IMR-90 (cell line): ENCODE results near the gene RHOH. TPM values are rescaled to one million over a fixed set of nuclear protein-coding genes. Genes with fewer than 3 reads are reported as not detected.

Experiments used
- ATAC-seq: fragments of 200-7000 bp; cut with Tn5 transposase; 2 replicates; pipeline ENCODE4 v1.9.1; 2020; ENCODE audit warnings: low read depth, mild to moderate bottlenecking, moderate library complexity
- BruUV-seq: library from RNA; stranded (reverse); fragments of 400-500 nt; replicated peaks from 2 replicates; lab custom pipeline; 2021; lab: Mats Ljungman, UMichigan
- CTCF ChIA-PET: fragments of 300-600 bp; formaldehyde crosslinking; extraction: SDS; loops from one replicate; lab custom pipeline; 2021; ENCODE audit warnings: antibody characterized with exemption; lab: Yijun Ruan, JAX
- POLR2A ChIA-PET: fragments of 300-600 bp; sonication (Branson Sonifier 250); formaldehyde crosslinking; loops from one replicate; lab custom pipeline; 2022; ENCODE audit warnings: antibody characterized with exemption; ENCODE audit not compliant: unreplicated experiment; lab: Charles Lee
- DNase-seq: peaks from one replicate; pipeline ENCODE4 v3.0.0; 2013
- H2AFZ ChIP-seq: replicated peaks from 2 replicates; pipeline ENCODE3; 2013; ENCODE audit warnings: low read length, mild to moderate bottlenecking; ENCODE audit not compliant: poor library complexity
- H2AK5ac ChIP-seq: 2 replicates; pipeline ENCODE4 v1.6.1; 2013; ENCODE audit warnings: low read depth, low read length, inconsistent platforms
- H2AK9ac ChIP-seq: replicated peaks from 2 replicates; pipeline ENCODE3; 2013; ENCODE audit warnings: mild to moderate bottlenecking, low read depth, low read length, moderate library complexity; ENCODE audit not compliant: poor library complexity
- H2BK120ac ChIP-seq: 2 replicates; pipeline ENCODE4 v1.6.1; 2013; ENCODE audit warnings: low read depth, low read length, inconsistent platforms
- H2BK15ac ChIP-seq: 3 replicates; pipeline ENCODE4 v1.6.1; 2013; ENCODE audit warnings: low read depth, low read length, inconsistent platforms
- H2BK20ac ChIP-seq: 2 replicates; pipeline ENCODE4 v1.6.1; 2013; ENCODE audit warnings: low read depth, mild to moderate bottlenecking, inconsistent platforms, low read length, moderate library complexity
- H2BK5ac ChIP-seq: 2 replicates; pipeline ENCODE4 v1.6.1; 2013; ENCODE audit warnings: mild to moderate bottlenecking, low read depth, low read length, inconsistent platforms; ENCODE audit not compliant: poor library complexity, severe bottlenecking
- H3K14ac ChIP-seq: replicated peaks from 2 replicates; pipeline ENCODE4 v1.6.1; 2013; ENCODE audit warnings: low read depth, low read length, inconsistent platforms
- H3K18ac ChIP-seq: 2 replicates; pipeline ENCODE4 v1.6.1; 2013; ENCODE audit warnings: low read depth, low read length, control low read depth
- H3K23ac ChIP-seq: 2 replicates; pipeline ENCODE4 v1.6.1; 2013; ENCODE audit warnings: low read depth, low read length, inconsistent platforms
- H3K27ac ChIP-seq: 2 replicates; pipeline ENCODE4 v1.5.1; 2013; ENCODE audit warnings: mild to moderate bottlenecking, control low read depth, low read length; ENCODE audit not compliant: insufficient read depth
- H3K27me3 ChIP-seq: 2 replicates; pipeline ENCODE4 v1.6.1; 2013; ENCODE audit warnings: low read length; ENCODE audit not compliant: control insufficient read depth, insufficient read depth
- H3K36me3 ChIP-seq: 2 replicates; pipeline ENCODE4 v1.6.1; 2013; ENCODE audit warnings: low read length, mixed read lengths; ENCODE audit not compliant: control insufficient read depth, insufficient read depth
- H3K4ac ChIP-seq: 2 replicates; pipeline ENCODE4 v1.6.1; 2013; ENCODE audit warnings: low read depth, low read length, inconsistent platforms
- H3K4me1 ChIP-seq: 2 replicates; pipeline ENCODE4 v1.6.1; 2013; ENCODE audit warnings: low read length, mixed read lengths; ENCODE audit not compliant: control insufficient read depth, insufficient read depth
- H3K4me2 ChIP-seq: 2 replicates; pipeline ENCODE4 v1.6.1; 2013; ENCODE audit warnings: low read depth, mild to moderate bottlenecking, control low read depth, low read length, moderate library complexity
- H3K4me3 ChIP-seq: 2 replicates; pipeline ENCODE4 v1.5.1; 2013; ENCODE audit warnings: low read depth, mild to moderate bottlenecking, control low read depth, low read length, moderate library complexity; ENCODE audit not compliant: insufficient read depth
- H3K56ac ChIP-seq: 2 replicates; pipeline ENCODE4 v1.6.1; 2013; ENCODE audit warnings: low read length, inconsistent platforms; ENCODE audit not compliant: insufficient read depth; ENCODE audit errors: extremely low read depth
- H3K79me1 ChIP-seq, 2 experiments: 2 replicates each; pipeline ENCODE4 v1.6.1; 2013; ENCODE audit warnings: low read length in 2 of 2, inconsistent platforms in 1 of 2, low read depth in 1 of 2
- H3K9ac ChIP-seq: 2 replicates; pipeline ENCODE4 v1.6.1; 2013; ENCODE audit warnings: low read depth, low read length, control low read depth
- H3K9me1 ChIP-seq: 2 replicates; pipeline ENCODE4 v1.6.1; 2013; ENCODE audit warnings: low read length, inconsistent platforms; ENCODE audit not compliant: insufficient read depth
- H3K9me3 ChIP-seq: 2 replicates; pipeline ENCODE4 v1.6.1; 2013; ENCODE audit warnings: low read length; ENCODE audit not compliant: control insufficient read depth, insufficient read depth
- H4K20me1 ChIP-seq: 2 replicates; pipeline ENCODE4 v1.6.1; 2013; ENCODE audit warnings: low read length, inconsistent platforms; ENCODE audit not compliant: insufficient read depth
- H4K5ac ChIP-seq: 2 replicates; pipeline ENCODE4 v1.6.1; 2013; ENCODE audit warnings: mild to moderate bottlenecking, low read depth, low read length, control low read depth
- H4K8ac ChIP-seq, 2 experiments: 2 replicates each; pipeline ENCODE4 v1.6.1; 2013; ENCODE audit warnings: low read depth in 2 of 2, low read length in 2 of 2, control low read depth in 1 of 2, inconsistent platforms in 1 of 2
- H4K91ac ChIP-seq: 2 replicates; pipeline ENCODE4 v1.6.1; 2013; ENCODE audit warnings: low read depth, low read length, inconsistent platforms; ENCODE audit not compliant: insufficient read depth
- BHLHE40 ChIP-seq: fragments of 150-350 bp; IDR thresholded peaks from 2 replicates; pipeline ENCODE4 v1.6.1; 2016; ENCODE audit warnings: mild to moderate bottlenecking, low read depth, low read length
- CEBPB ChIP-seq: IDR thresholded peaks from 2 replicates; pipeline ENCODE4 v1.6.1; 2012; ENCODE audit warnings: low read depth, low read length, improper control_type of control experiment
- CHD1 ChIP-seq: IDR thresholded peaks from 2 replicates; pipeline ENCODE4 v1.6.1; 2012; ENCODE audit warnings: low read depth, low read length, improper control_type of control experiment
- FOS ChIP-seq: fragments of 150-350 bp; IDR thresholded peaks from 2 replicates; pipeline ENCODE4 v1.6.1; 2016; ENCODE audit warnings: low read depth, low read length
- MAFK ChIP-seq: IDR thresholded peaks from 2 replicates; pipeline ENCODE4 v1.6.1; 2012; ENCODE audit warnings: low read depth, low read length, improper control_type of control experiment
- MAZ ChIP-seq: IDR thresholded peaks from 2 replicates; pipeline ENCODE4 v1.6.1; 2012; ENCODE audit warnings: low read depth, mild to moderate bottlenecking, low read length, improper control_type of control experiment, moderate library complexity, borderline replicate concordance
- MXI1 ChIP-seq: IDR thresholded peaks from 2 replicates; pipeline ENCODE4 v1.6.1; 2012; ENCODE audit warnings: low read depth, mild to moderate bottlenecking, low read length, moderate library complexity, borderline replicate concordance
- NFE2L2 ChIP-seq: fragments of 150-350 bp; IDR thresholded peaks from 2 replicates; pipeline ENCODE4 v1.6.1; 2016; ENCODE audit warnings: low read depth, mild to moderate bottlenecking, low read length
- POLR2A ChIP-seq: IDR thresholded peaks from 2 replicates; pipeline ENCODE4 v1.6.1; 2012; ENCODE audit warnings: mild to moderate bottlenecking, low read depth, low read length
- RAD21 ChIP-seq: IDR thresholded peaks from 2 replicates; pipeline ENCODE4 v1.6.1; 2012; ENCODE audit warnings: low read length, improper control_type of control experiment
- RCOR1 ChIP-seq: IDR thresholded peaks from 2 replicates; pipeline ENCODE4 v1.6.1; 2012; ENCODE audit warnings: mild to moderate bottlenecking, low read length, improper control_type of control experiment; ENCODE audit not compliant: insufficient replicate concordance
- RFX5 ChIP-seq: IDR thresholded peaks from 2 replicates; pipeline ENCODE4 v1.8.0; 2012; ENCODE audit warnings: low read depth, mild to moderate bottlenecking, low read length, moderate library complexity
- SMC3 ChIP-seq: fragments of 150-350 bp; IDR thresholded peaks from 2 replicates; pipeline ENCODE4 v1.6.1; 2016; ENCODE audit warnings: low read depth, mild to moderate bottlenecking, antibody characterized with exemption, low read length, moderate library complexity
- WGBS, 2 experiments: methylation state at CpG; one replicate each; pipeline versions ENCODE4 v1.1.5 to v1.1.7; 2013; ENCODE audit warnings: missing lambda C conversion rate in 2 of 2; ENCODE audit not compliant: insufficient read length in 1 of 2; ENCODE audit errors: extremely low coverage in 2 of 2; 5-methylcytosine and 5-hydroxymethylcytosine counted together
- dilution Hi-C: fragments of 300-500 bp; cut with HindIII; formaldehyde crosslinking; loops from one replicate; pipeline ENCODE4 v1.14.3; 2018; ENCODE audit warnings: low sequenced_read_pairs; ENCODE audit not compliant: unreplicated experiment
- in situ Hi-C: fragments of 300-500 bp; cut with MboI; formaldehyde crosslinking; loops from 3 replicates; pipeline ENCODE4 v1.14.3; 2019; ENCODE audit warnings: low sequenced_read_pairs, inconsistent platforms, mixed read lengths
- intact Hi-C: fragments of 100-400 bp; cut with micrococcal nuclease; formaldehyde crosslinking; loops from 2 replicates; pipeline ENCODE4 v1.10.0; 2022
- polyA plus RNA-seq, 3 experiments: library from polyadenylated mRNA; depleted of rRNA; stranded (reverse); fragments of >200 nt; gene quantifications; 2 replicates each; pipeline ENCODE4 v1.2.3, GENCODE V29; 2012; ENCODE audit warnings: low replicate concordance in 1 of 3
- total RNA-seq: library from RNA; depleted of rRNA; stranded (reverse); fragments of >200 nt; gene quantifications from 2 replicates; pipeline ENCODE4 v1.2.3, GENCODE V29; 2012
- TF ChIP-seq, protein P1 (sequence below): fragments of 150-350 bp; IDR thresholded peaks from 2 replicates; pipeline ENCODE4 v1.6.1; 2017; ENCODE audit warnings: mild to moderate bottlenecking, antibody characterized with exemption, low read length, low read depth

Gene RHOH
- total and polyA plus RNA-seq, 2 of the 4 experiments (the other 2 are of a cell fraction), result not detected

GRCh38 chr4:40256817-40257216 lies 60.0 kb downstream of the RHOH start:
- no peak overlapping the region for H3K18ac ChIP-seq
- H2AFZ ChIP-seq, result no peak overlapping the region
- ChIA-PET CTCF (no interaction called here), POLR2A (no interaction called here)
- no peak overlapping the region for H3K4me2 ChIP-seq
- H3K27me3 ChIP-seq, result peaks cover 5% of the 10 kb centered on the region
- no TSS peak for BruUV-seq
- no peaks in the 10 kb centered on the region for H3K79me1 ChIP-seq
- H3K9ac ChIP-seq, result no peak overlapping the region
- intact Hi-C loops, result no loop called here
- H4K20me1 ChIP-seq, result peaks cover 6% of the 10 kb centered on the region; the same call in 1 of the 2 replicates
- no peak overlapping the region for H2BK120ac ChIP-seq
- peaks cover 6% of the 10 kb centered on the region for H3K9me1 ChIP-seq
- DNase-seq (no peak), ATAC-seq (no peak)
- H4K8ac ChIP-seq, result no peak overlapping the region
- H3K36me3 ChIP-seq, result no peaks in the 10 kb centered on the region
- TF ChIP-seq FOS (no peak), SMC3 (no peak), MAZ (no peak), NFE2L2 (no peak), RFX5 (no peak), POLR2A (no peak), MXI1 (no peak), RCOR1 (no peak), MAFK (no peak), BHLHE40 (no peak), CHD1 (no peak), CEBPB (no peak), RAD21 (no peak)
- TF ChIP-seq, protein P1, sequence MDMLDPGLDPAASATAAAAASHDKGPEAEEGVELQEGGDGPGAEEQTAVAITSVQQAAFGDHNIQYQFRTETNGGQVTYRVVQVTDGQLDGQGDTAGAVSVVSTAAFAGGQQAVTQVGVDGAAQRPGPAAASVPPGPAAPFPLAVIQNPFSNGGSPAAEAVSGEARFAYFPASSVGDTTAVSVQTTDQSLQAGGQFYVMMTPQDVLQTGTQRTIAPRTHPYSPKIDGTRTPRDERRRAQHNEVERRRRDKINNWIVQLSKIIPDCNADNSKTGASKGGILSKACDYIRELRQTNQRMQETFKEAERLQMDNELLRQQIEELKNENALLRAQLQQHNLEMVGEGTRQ, result no peak
- WGBS, 2 experiments, result 100% methylated on average over 1 of the region's 3 CpGs; no CpG with 5 or more reads in 1 of the 2 experiments
- no peak overlapping the region for H3K4me3 ChIP-seq
- H4K5ac ChIP-seq, result no peak overlapping the region
- no peak overlapping the region for H3K4ac ChIP-seq
- in situ Hi-C loops, result no loop called here
- no peaks in the 10 kb centered on the region for H3K9me3 ChIP-seq
- no peak overlapping the region for H2BK5ac ChIP-seq
- H3K4me1 ChIP-seq, result peaks cover 9% of the 10 kb centered on the region
- H2BK15ac ChIP-seq, result no peak overlapping the region
- H3K23ac ChIP-seq, result no peak overlapping the region
- H2AK5ac ChIP-seq, result no peak overlapping the region
- dilution Hi-C loops, result no loop called here
- H3K56ac ChIP-seq, result no peak overlapping the region
- H3K27ac ChIP-seq, result no peak overlapping the region
- no peak overlapping the region for H2BK20ac ChIP-seq
- no peak overlapping the region for H2AK9ac ChIP-seq
- no peak overlapping the region for H3K14ac ChIP-seq
- H4K91ac ChIP-seq, result no peak overlapping the region
